Nasal cavity respiratory epithelium epithelial cell of viscerocranial mucosa (primary cell): ENCODE data around the gene CGNL1. TPM values are rescaled to one million over a fixed set of nuclear protein-coding genes. Genes with fewer than 3 reads are reported as not detected.

Source experiments
- total RNA-seq: library from RNA; depleted of rRNA; stranded (reverse); fragments of >200 nt; gene quantifications from 2 replicates; pipeline ENCODE4 v1.2.3, GENCODE V29; 2014

Gene CGNL1
- 1.4 and 1.9 TPM in 2 replicates for total RNA-seq

GRCh38 chr15:57375827-57376695 lies at the start of gene CGNL1:
CGNL1 (plus strand) TSS chr15:57376505; CDS start chr15:57438000, 61,495 bp downstream.

DNA sequence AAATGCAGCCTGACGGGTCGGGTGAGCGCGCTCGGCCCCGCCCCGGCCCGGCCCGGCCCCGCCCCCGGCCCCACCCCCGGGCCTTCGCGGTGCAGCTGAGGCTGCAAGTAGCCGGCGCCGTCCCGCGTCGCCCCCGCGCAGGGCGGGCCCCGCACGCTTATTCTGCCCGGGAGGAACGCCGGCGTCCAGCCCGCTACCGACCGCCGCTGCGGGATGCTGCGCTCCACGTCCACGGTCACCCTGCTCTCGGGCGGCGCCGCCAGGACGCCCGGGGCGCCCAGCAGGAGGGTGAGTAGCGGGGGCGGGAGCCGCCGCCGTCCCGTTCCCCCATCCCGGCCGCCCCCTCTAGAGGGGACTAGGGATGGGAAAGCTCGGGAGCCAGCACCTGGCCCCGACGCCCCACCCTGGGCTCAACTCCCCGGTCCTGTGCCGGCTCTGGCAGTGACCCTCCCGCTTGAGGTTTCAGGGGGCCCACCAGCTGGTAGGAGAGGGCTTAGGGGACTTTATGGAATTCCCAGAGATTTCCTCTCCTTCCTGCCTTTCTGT lies 215.6 kb downstream of the CGNL1 start, which contains the start of gene MYZAP:
MYZAP (plus strand) TSS at position 83 of the 546 bp plus-strand sequence; CDS start at position 214, 131 bp downstream.

Other genes with a start within 250 kb of the CGNL1 start
- gene MYZAP, start 215.4 kb downstream of the CGNL1 start, total RNA-seq: 1.4 and 2.8 TPM in 2 replicates